ENCODE data around the gene TXNRD2.
A peak's percentile ranks its signal among the peaks of the same experiment; 100 is the strongest.

Gene TXNRD2

DNA sequence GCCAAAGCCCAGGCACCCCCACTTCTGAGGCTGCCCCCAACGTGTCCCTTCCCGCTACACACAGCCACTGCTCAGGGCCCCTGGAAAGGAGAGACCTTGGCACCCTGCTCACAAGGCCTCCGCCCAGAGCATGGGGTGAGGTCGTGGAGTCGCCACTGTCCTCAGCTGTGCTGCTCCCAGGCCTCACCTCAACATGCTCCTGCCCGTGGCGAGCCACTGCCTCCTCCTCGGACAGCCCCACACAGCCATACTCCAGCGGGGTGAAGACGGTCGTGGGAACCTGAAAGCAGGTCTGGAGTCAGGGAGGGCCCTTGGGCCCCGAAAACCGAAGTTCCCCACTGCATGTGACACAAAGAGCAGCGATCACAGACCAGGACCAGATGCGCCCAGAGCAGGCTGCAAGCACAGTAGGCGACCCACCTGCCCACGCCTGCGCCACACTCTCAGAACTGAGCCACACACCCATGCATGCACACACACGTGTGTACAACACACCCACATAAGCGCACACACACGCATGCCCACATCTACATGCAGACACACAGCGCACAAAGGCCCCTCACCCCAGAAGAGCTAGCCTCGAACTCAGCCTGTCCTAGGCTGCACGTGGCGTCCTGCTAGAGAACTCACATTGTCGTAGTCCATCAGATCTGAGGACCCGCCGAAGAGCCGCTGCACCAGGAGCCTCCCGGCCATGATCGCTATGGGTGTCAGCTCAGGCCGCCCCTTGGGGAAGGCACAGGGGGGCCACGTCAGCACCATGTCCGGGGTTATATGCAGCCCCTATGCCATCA, 61.4 kb downstream of the TXNRD2 start:
- peak overlapping the region; percentile 24 for H3K4me3 ChIP-seq (ENCODE audit: low read length)

DNA sequence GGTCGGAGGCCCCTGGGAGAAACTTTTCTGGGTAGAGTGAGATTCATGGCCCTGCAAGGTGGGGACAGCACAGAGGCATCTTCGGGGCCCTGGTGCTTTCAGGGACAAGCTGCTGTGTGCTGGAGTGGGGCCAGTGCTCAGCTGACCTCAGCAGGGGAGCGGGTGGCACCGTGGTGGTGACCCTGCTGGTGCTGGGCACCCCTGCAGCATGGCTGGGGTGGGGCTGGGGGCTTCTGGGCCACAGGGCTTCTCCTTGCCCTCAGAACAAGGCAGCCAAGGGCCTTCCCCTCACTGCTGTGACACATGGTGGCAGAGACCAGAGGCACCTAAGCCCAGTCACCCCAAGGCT, 62.0 kb downstream of the TXNRD2 start:
- no peak overlapping the region for H3K4me3 ChIP-seq (ENCODE audit: low read length)
- no peaks in the 10 kb centered on the region for H3K27me3 ChIP-seq (ENCODE audit: insufficient read depth, low read length)
- H3K9me3 ChIP-seq (ENCODE audit: low read length): no peaks in the 10 kb centered on the region
- H3K4me1 ChIP-seq (ENCODE audit: insufficient read depth, low read length): peaks cover 30% of the 10 kb centered on the region
- no peak overlapping the region for H2AFZ ChIP-seq (ENCODE audit: low read depth, low read length)
- no peaks in the 10 kb centered on the region for H3K36me3 ChIP-seq (ENCODE audit: insufficient read depth, low read length)

More for the DNA sequence above, 61.4 kb downstream of the TXNRD2 start:
- Histone ChIP-seq H2AFZ (ENCODE audit: low read depth, low read length) (no peak overlapping the region), H3K9me3 (ENCODE audit: low read length) (no peaks in the 10 kb centered on the region), H3K27me3 (ENCODE audit: insufficient read depth, low read length) (no peaks in the 10 kb centered on the region), H3K4me1 (ENCODE audit: insufficient read depth, low read length) (peaks cover 25% of the 10 kb centered on the region), H3K36me3 (ENCODE audit: insufficient read depth, low read length) (no peaks in the 10 kb centered on the region)

DNA sequence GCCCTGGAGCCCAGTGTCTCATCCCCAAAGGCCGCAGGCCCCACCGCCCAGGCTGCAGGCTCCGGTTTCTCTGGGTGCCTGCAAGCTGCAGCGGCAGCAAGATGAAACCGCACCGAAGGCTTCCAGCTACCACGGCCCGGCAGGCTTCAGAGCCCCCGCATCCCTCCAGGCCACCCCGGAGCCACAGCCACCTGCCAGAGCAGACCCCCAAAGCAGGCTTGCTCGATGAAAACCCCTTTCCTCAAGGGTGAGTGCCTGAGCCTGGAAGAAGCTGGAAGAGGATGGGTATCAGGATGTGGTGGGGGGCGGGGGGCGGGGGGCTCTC, 62.4 kb downstream of the TXNRD2 start:
- H3K4me3 ChIP-seq (ENCODE audit: low read length): no peak overlapping the region
- no peaks in the 10 kb centered on the region for H3K36me3 ChIP-seq (ENCODE audit: insufficient read depth, low read length)
- H2AFZ ChIP-seq (ENCODE audit: low read depth, low read length): no peak overlapping the region
- H3K4me1 ChIP-seq (ENCODE audit: insufficient read depth, low read length): peaks cover 35% of the 10 kb centered on the region
- no peaks in the 10 kb centered on the region for H3K9me3 ChIP-seq (ENCODE audit: low read length)
- no peaks in the 10 kb centered on the region for H3K27me3 ChIP-seq (ENCODE audit: insufficient read depth, low read length)

DNA sequence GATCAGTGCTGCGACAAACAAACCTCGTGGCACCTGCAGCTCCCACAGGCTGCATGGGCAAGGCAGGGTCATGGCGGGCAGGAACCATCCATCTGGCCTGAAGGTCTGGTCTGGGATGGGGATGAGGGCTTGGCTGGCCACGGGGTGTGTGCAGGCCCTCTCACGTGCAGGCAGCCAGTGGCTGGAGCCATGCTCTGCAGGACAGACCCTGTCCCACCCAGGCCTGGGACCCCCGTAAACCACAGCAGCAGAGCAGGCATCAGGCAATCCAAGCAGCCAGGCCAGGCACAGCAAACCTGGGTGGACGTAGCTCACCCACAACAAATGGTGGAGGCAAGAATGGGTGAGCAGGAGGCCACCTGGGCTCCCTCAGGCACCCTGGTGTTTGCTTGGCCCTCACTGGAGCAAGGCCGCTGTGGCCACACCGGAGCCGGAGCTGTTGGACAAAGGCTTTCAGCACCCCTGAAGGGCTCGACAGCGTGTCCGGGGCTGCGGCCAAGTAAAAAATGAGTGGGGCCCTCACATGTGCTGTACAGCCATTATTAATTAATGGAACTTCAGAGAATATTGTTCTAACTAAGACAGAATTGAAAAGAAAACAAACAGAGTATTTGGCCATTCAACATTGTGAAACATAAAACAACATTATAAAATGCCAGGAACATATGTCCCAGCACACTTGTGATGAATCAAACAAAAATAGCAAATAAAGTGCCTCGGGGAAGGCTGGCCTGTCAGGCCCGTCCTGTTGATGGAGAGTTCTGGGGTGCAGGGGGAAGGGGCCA, 63.0 kb downstream of the TXNRD2 start:
- Histone ChIP-seq H3K4me1 (ENCODE audit: insufficient read depth, low read length) (peaks cover 40% of the 10 kb centered on the region), H3K36me3 (ENCODE audit: insufficient read depth, low read length) (no peaks in the 10 kb centered on the region), H2AFZ (ENCODE audit: low read depth, low read length) (no peak overlapping the region), H3K27me3 (ENCODE audit: insufficient read depth, low read length) (no peaks in the 10 kb centered on the region), H3K4me3 (ENCODE audit: low read length) (no peak overlapping the region), H3K9me3 (ENCODE audit: low read length) (no peaks in the 10 kb centered on the region)

DNA sequence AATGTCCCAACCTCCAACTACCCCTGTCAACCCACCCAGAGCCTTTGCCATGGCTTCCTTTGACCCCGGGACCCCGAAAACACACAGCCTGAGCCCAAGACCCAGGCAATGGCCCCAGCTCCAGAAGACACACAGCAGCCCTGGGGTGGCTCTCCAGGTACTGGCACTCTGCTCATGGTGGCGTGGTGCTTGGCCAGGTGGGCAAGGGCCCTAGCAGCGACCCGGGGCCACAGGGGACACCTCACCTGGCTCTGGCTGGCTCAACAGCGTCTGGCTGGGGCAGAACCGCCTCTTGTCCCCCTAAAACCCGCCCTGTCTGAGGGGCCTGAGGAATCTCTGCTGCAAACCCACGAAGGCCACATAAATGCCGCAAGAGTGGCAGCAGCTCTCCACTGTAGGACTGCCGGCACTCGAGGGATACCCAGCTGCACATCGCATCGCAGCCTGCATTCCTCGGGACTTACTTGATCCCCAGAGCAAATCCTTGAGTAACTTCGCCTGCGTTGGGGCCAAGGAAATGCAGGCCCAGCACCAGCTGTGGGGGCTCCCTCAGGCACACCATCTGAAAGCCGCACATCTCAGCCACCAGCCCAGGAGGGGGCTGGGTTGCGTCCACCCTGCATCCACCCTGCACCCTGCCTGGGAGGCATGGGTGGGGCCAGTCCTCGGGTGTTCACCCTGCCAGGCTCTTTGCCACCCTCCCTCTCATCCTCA, 63.8 kb downstream of the TXNRD2 start:
- Histone ChIP-seq H2AFZ (ENCODE audit: low read depth, low read length) (no peak overlapping the region), H3K4me3 (ENCODE audit: low read length) (no peak overlapping the region), H3K4me1 (ENCODE audit: insufficient read depth, low read length) (peaks cover 47% of the 10 kb centered on the region)

DNA sequence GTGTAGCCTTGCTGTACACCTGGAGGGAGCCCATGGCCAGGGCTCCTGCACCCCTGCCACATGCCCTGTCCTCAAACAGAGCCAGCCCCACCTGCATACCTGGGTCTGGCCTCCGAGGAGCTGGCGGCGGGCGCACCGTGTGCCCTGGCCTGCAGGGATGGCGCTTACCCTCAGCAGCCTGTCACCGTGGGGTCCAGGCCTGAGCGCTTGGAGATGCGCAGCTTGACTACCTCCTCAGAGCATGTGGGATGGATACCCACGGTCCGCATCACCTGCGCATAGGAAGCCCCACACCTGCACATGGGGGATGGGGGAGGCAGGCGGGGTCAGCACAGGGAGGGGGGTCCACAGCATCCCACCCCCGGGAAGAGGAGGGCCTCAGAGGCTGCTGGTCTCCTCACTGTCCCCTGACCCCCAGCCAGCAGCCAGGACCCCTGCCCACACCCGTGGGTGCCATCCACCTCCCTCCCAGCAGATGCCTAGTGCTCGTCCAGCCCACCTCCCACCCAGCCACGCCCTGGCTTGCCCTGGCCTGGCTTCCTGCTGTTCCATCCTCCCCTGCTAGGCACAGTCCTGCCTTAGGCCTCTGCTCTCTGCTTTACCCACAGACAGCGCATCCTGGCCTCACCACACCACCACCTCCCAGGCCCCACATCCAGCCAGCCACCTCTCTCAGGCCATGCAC, 64.5 kb downstream of the TXNRD2 start:
- Histone ChIP-seq H3K36me3 (ENCODE audit: insufficient read depth, low read length) (no peaks in the 10 kb centered on the region), H2AFZ (ENCODE audit: low read depth, low read length) (no peak overlapping the region), H3K4me1 (ENCODE audit: insufficient read depth, low read length) (peaks cover 46% of the 10 kb centered on the region), H3K4me3 (ENCODE audit: low read length) (no peak overlapping the region), H3K27me3 (ENCODE audit: insufficient read depth, low read length) (no peaks in the 10 kb centered on the region), H3K9me3 (ENCODE audit: low read length) (no peaks in the 10 kb centered on the region)

More for the DNA sequence above, 63.8 kb downstream of the TXNRD2 start:
- Histone ChIP-seq H3K9me3 (ENCODE audit: low read length) (no peaks in the 10 kb centered on the region), H3K36me3 (ENCODE audit: insufficient read depth, low read length) (no peaks in the 10 kb centered on the region), H3K27me3 (ENCODE audit: insufficient read depth, low read length) (no peaks in the 10 kb centered on the region)

DNA sequence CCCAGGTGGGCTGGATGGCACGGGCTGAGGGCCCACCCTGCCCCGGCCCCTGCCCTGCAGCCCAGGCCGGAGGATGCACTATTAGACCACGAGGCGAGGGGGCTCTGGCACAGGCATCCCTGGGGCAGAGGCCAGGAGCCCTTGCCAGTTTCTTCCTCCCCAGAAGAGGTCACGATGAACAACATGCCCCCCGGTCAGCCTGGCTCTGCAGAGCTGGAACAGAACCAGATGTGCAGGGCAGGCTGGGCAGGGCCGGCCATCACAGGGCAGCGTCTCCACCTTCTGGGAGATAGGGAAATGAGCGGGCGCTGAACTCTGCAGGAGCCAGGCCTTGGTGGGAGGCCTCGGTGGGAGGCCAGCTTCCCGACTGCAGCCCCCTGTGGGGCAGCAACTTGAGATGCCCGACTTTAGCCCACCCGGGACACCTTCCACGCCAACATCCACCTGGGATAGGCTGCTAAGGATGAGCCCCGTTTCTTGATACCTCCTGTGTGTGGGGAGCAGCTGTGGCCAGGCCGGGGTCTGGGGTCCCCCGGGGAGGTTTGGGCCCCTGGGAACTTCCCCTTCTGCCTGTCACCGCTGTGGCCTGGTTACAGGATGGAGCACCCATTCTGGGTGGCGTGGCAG, 65.2 kb downstream of the TXNRD2 start:
- Histone ChIP-seq H3K4me3 (ENCODE audit: low read length) (no peak overlapping the region), H3K4me1 (ENCODE audit: insufficient read depth, low read length) (peaks cover 40% of the 10 kb centered on the region), H2AFZ (ENCODE audit: low read depth, low read length) (no peak overlapping the region), H3K9me3 (ENCODE audit: low read length) (no peaks in the 10 kb centered on the region), H3K36me3 (ENCODE audit: insufficient read depth, low read length) (no peaks in the 10 kb centered on the region), H3K27me3 (ENCODE audit: insufficient read depth, low read length) (no peaks in the 10 kb centered on the region)

DNA sequence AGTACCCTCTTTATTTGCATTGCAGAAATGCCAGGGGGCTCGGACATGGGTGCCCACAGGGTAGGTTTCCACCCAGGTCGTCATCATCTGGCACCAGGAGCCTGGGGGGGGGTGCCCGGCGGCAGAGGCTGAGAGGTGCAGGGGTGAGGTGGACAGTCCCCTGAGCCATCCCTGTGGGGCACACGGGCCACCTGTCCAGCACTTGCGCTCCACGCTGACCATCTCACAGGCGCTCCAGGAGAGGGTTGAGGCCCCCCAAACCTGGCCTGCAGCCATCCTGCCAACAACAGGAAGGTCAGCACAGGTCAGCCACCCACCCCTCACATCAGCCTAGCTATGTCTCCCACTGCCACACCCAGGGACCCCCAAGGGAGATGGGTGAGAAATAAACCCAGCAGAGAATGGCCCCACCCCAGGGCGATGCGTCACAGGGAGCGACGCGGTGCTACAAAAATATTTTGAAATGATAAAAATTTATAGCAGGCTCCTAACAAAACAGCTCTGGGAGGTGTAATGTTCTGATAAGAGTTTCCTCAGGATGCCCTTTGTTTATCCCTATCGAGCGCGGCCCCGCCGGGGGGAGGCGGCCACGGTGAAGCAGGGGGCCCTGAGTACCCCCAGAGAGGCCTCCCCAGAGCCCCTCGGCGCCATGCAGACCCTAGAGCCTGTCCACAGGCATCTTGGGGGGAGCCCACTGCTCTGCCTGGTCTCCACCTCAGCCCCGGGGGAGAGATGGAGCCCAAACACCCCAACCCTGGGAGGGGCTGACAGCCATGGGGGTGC, 65.9 kb downstream of the TXNRD2 start:
- Histone ChIP-seq H3K4me3 (ENCODE audit: low read length) (no peak overlapping the region), H3K4me1 (ENCODE audit: insufficient read depth, low read length) (peaks cover 34% of the 10 kb centered on the region), H3K9me3 (ENCODE audit: low read length) (no peaks in the 10 kb centered on the region), H3K36me3 (ENCODE audit: insufficient read depth, low read length) (no peaks in the 10 kb centered on the region), H3K27me3 (ENCODE audit: insufficient read depth, low read length) (no peaks in the 10 kb centered on the region), H2AFZ (ENCODE audit: low read depth, low read length) (no peak overlapping the region)

DNA sequence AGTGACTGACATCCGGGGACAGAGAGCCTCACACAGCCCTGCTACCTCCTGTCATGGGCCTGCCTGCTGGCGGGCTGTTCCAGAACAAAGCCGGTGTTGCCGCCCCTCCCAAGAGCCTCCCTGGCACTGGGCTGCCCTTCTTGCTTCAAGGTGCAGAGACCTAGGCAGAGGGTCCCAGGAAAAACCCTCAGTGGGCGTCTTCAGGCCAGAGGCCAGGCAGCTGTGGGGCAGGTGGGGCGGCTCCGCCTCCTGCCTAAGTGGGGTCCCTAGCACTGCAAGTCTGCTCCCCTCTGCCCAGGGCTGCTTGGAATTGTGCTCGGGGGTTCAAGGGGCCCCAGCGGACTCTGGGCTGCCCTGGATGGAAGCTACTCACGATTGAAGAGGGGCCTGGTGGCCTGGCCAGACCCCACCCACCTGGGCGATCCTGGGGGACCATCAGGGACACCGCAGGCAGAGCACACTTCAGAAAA, 66.5 kb downstream of the TXNRD2 start:
- Histone ChIP-seq H3K9me3 (ENCODE audit: low read length) (no peaks in the 10 kb centered on the region), H3K27me3 (ENCODE audit: insufficient read depth, low read length) (no peaks in the 10 kb centered on the region), H3K4me1 (ENCODE audit: insufficient read depth, low read length) (peaks cover 27% of the 10 kb centered on the region), H3K36me3 (ENCODE audit: insufficient read depth, low read length) (no peaks in the 10 kb centered on the region), H2AFZ (ENCODE audit: low read depth, low read length) (peak overlapping the region; percentile 77), H3K4me3 (ENCODE audit: low read length) (no peak overlapping the region)

DNA sequence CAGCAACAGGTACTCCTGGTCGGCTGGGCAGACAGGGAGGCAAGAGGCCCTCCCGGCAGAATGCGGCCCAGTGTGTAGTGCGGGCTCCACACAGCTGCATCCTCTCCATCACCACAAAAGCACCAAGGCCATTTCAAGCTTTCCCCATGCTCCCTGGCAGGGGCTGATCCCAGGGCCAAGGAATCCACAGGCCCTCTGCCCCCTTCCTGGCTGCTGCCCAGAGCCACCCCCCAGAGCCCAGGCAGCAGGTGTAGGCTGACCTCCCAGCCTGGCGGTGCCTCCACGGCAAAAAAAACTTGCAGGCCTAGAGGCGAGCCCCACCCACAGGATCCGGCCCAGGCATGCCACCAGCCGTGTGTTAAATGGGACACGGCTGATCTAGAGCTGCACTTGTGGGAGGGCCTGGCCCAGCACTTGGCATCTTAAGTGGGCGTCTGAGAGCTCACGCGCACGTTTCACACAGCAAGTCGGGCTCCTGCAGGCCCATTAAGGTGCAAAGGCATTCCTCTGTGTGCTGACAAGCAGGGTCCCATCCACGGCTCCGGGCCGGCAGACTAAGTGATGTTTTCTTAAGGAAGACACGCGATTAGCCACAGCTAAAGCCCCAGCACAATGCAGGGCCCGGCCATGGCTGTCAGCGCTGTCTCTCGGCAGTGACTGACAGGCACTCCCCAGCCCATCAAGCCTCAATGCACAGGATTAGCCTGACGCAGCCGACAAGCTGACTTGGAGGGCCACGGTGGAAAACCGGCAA, 67.1 kb downstream of the TXNRD2 start:
- no peaks in the 10 kb centered on the region for H3K27me3 ChIP-seq (ENCODE audit: insufficient read depth, low read length)
- H3K4me1 ChIP-seq (ENCODE audit: insufficient read depth, low read length): peaks cover 25% of the 10 kb centered on the region
- H3K4me3 ChIP-seq (ENCODE audit: low read length): no peak overlapping the region
- no peaks in the 10 kb centered on the region for H3K9me3 ChIP-seq (ENCODE audit: low read length)
- H2AFZ ChIP-seq (ENCODE audit: low read depth, low read length): peak overlapping the region; percentile 77
- no peaks in the 10 kb centered on the region for H3K36me3 ChIP-seq (ENCODE audit: insufficient read depth, low read length)

DNA sequence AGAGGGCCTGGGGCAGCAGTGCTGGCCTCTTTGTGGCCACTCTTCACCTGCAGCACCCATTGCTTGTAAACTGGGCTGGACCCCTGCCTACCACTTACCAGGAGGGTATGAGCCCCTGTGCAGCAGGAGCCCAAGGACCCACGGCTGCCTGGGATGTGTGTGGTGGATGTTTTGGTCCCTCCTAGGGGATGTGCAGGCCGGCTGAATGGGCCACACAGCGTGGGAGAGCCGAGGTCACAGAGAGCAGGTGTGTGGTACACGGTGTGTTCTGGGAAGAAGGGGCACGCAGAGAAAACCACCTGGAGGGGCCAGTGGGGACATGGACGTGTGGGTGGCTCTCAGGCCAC, 67.7 kb downstream of the TXNRD2 start:
- Histone ChIP-seq H3K36me3 (ENCODE audit: insufficient read depth, low read length) (no peaks in the 10 kb centered on the region), H3K27me3 (ENCODE audit: insufficient read depth, low read length) (no peaks in the 10 kb centered on the region), H3K4me1 (ENCODE audit: insufficient read depth, low read length) (peaks cover 25% of the 10 kb centered on the region), H3K4me3 (ENCODE audit: low read length) (no peak overlapping the region), H2AFZ (ENCODE audit: low read depth, low read length) (peak overlapping the region; percentile 77), H3K9me3 (ENCODE audit: low read length) (no peaks in the 10 kb centered on the region)

Measured in neuron (in vitro differentiated cells).